HG02588 (cell line): Measurements from ENCODE around the gene WLS.
A peak's percentile ranks its signal among the peaks of the same experiment; 100 is the strongest.
"Not testable (repeated sequence)": the region's sequence is repeated elsewhere in the genome, so short reads cannot be mapped to it uniquely, and the experiment has no call there.

ENCODE experiments used
- ATAC-seq: cut with Tn5 transposase; IDR thresholded peaks from one replicate; pipeline ENCODE4 v1.9.1; 2021; ENCODE audit warnings: mild to moderate bottlenecking, moderate library complexity; ENCODE audit not compliant: unreplicated experiment

The WLS gene

DNA sequence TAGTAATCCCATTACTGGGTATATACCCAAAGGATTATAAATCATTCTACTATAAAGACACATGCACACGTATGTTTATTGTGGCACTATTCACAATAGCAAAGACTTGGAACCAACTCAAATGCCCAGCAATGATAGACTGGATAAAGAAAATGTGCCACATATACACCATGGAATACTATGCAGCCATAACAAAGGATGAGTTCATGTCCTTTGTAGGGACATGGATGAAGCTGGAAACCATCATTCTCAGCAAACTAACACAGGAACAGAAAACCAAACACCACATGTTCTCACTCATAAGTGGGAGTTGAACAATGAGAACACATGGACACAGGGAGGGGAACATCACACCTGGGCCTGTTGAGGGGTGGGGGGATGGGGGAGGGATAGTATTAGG lies 60.5 kb downstream of the WLS start:
- ATAC-seq: not testable (repeated sequence)

DNA sequence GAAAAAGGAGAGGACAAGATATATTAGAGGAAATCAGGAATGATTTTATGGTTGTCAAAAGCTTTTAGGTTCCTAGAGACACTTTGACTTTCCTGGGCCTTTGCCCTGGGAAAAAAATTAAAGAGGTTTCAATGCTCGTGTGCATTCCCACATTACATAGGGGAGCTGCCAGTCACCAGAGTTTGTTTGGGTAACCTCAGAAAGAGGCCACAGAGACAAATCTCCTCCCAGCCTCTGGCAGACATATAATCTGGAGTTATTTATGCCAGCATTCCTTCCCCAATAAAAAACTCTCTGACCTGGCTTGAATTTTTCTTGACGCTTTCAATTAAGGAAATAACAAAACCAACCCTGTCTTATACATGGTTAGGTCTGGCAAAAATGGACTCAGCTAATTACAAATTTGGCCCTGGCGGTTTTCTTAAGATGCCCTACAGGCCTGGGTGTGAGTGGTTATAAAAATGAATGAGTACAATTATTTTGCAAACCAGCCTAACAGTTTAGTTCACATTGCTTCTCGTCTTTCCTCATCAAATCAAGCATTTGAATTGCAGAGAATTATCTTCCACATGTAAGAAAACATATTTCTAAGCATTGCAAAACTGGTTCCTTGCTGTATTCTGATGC lies 63.7 kb downstream of the WLS start:
- ATAC-seq: no peak

DNA sequence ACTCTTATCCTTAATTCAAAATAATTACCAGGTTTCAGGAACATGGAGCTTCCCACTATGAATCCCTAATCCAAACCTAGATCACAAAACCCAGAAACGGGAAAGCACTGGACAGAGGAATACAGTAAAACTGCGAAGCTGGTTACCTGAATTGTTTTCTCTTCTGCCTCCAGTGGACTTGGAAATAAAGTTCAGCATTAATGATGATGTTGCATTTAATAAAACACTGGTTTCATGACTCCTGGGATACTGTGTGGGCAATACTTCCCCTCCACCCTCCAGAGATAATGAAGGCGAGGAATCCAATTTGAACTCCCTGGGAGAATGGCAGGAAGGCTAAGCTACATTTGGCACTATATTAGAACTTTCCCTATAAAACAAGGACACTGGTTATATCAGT lies 65.1 kb downstream of the WLS start:
- no peak for ATAC-seq

DNA sequence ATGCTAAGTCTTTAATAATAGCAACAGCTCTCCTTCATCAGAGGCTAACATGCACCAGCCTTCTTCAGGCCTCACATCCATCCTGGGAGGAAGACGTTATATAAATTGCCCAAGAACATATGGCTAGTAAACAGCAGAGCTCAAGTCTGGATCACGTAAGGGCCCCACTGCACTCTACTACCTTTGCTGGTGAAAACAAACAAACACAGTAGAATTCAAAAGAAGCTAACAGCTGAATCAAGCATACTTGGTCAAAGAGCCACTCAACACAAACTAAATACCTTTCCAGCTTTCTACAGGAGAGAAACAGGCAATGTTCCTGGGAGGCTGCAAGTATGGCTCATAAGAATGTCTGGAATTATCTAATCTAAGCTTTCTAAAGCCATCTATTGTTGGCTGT lies 66.0 kb downstream of the WLS start:
- no peak for ATAC-seq

DNA sequence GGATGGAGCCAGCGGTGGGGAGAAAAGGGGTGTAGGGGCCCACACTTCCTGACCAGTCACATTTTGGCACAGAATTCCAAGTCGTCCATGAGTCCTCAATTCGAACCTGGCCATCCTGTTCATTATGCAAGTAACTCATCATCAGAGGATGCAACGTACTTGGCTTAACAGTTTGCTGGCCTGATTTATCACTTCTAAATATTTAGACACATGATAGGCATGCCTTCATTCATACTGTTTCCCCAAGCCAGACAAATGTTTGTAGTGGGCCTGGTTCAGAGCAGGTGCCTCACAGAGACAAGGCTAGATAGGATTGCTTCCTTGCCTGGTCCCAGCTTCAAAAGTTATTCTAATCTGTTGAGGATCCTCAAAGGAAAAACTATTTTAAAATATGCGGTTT lies 66.7 kb downstream of the WLS start:
- no peak for ATAC-seq

DNA sequence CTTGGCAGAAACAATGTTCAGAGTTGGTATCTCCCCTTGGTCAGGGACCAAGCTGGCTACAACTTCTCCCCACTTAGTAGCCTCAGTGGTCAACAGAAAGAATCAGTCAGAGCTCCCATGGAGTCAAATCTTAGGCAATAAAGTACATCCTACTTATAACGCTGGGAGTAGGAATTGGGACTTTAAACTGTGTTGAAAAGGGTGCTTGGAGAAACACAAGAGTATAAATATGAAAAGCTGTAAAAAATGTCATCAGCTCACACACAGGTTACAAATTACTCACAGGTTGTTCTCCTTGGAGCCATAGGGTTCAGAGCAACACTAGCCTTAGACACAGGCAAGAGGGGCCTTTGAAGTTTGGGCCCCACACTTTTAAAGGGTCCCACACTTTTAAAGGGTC lies 67.4 kb downstream of the WLS start:
- ATAC-seq: no peak

DNA sequence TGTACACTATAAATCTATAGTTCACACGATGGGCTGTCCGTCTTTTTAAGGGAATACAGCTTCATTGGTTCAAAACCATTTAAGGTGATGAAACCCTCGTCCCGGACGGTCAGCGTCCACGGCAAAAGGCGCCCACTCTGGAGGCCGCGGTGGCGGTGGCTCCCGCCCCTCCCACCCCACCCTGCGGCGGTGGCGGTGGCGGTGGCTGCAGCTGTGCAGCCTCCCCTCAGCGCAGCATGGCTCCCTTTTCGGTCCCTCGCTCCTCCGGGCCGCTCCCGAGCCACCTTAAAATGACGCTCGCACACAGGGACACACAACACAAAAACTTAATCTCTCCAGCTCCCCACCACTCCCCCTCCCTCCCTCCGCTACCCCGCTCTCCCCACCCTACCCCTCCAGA lies 69.1 kb downstream of the WLS start:
- ATAC-seq: no peak

DNA sequence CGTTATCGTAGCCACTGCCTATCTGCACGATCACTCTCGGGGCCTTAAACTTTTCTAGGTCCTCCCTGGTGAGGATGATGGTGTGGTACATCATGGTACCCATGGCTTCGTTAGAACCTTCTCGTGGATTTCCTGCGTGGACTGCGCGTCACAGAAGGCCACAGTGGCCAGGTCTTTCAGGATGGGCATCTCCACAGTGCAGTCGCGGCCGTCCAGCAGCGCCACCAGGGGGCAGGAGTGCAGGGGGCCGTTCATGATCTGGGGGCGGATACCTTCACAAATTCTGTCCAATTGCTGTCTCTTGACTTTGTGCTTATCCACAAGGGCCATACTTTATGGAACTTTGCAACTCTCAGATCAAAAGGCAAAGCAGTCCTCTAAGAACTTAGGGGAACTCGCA lies 69.6 kb downstream of the WLS start:
- ATAC-seq: no peak

DNA sequence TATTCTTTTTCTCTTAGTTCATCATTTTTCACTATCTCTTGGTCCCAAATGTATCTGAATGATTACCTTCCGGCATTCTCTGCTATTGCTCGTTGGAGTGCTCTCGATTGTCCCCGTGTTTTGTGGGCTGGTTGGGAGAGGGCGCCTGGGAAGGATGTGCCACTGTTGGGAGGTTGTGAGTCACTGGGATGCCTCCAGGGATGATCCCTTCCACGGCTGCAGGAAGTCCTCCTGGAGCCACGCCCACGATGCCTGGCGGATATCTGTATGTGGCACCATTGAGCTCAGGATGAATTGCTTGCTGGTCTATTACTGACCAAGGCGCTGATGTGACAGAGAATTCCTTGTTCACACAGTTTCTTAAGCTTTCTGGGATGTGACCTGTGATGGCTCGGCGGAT lies 70.7 kb downstream of the WLS start:
- not testable (repeated sequence) for ATAC-seq

DNA sequence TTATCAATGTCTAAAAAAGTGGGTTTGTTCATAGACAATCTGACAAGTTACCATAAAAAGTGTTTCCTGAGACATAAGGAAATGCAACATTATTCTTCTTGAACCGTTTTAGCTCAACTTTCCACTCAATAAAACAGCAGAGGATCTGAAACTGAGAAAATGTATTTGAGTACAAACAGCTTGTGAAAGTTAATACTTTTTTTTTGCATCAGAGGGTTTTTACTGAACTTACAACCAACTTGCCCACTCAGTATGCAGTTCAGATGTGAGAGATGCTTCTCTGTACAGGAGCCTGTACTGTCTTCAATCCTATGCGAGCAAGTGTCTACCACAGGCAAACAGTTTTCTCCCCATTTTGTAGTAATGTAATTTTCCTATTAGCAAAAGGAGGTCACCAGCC lies 71.4 kb downstream of the WLS start:
- peak; percentile 95 for ATAC-seq

DNA sequence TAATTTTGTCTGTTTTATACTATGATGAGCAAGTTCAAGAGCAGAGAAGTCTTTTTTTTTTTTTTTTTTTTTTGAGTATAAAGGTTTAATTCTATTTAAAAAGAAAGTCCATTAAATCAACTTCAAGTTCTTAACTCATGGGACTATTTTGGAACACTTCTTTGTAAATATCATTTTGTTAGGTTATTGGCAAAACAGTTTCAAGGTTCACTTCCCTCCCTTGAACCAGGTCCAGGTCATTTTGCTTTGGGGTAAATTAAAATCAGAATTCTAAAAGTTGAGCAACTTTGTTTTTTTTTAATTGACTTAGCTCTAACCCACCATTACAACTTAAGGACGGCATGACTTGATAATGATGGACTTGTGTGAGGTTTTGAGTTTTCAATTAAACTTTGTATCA lies 72.3 kb downstream of the WLS start:
- no peak for ATAC-seq

DNA sequence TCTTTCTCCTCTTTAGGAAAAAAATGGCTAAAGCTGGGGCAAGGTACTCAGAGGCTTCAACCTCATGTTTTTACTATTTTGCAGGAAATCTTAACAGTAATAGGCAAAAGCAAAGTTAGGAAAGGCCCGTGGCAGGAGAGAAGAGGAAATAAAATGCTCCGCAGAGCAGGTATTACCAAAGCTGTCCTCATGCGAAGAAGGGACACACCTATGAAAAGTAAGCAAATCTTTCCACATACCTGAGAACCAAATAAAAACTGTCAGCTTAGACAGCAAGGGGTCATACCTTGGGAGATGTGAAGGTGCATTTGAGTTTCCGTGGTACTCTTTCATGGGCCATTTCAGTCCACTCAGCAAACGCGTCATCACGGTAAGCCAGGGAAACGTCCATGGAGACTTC lies 73.5 kb downstream of the WLS start:
- ATAC-seq: no peak

DNA sequence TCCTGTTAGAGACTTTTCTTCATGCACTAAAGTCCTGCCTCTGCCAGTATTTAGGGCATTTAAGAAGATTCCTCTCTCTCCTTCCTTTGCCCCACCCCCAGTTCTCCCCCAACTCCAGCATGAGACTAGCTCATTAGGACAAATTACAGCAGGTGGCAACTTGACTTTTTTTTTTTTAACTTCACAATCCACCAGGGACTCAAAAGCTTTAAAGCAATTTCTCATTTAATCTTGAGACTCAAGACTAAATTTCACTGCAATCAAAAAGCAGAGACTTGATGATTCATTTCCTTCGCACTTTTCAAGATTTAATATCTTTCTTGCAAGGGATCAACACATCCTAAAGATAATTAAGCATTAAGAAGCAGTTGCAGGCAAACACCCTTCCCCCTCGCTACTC lies 74.9 kb downstream of the WLS start:
- no peak for ATAC-seq

DNA sequence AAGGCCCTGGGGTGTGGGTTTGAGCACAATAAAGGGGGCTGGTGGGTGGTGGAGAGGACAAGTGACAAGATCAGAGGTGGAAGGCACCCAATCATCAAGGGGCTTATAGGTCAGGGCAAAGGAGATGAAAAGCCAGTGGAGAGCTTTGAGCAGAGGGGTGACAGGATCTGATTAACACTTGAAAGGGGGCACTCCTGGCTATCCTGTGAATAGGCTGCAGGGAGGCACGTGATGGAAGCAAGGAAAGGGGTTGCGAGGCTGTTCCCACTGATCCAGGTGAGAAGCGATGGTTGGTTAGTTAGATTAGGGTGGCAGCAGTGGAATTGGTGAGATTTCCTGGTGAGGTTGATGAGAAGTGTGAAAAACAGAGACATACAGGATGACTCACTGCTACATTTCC lies 80.6 kb downstream of the WLS start:
- ATAC-seq: no peak

DNA sequence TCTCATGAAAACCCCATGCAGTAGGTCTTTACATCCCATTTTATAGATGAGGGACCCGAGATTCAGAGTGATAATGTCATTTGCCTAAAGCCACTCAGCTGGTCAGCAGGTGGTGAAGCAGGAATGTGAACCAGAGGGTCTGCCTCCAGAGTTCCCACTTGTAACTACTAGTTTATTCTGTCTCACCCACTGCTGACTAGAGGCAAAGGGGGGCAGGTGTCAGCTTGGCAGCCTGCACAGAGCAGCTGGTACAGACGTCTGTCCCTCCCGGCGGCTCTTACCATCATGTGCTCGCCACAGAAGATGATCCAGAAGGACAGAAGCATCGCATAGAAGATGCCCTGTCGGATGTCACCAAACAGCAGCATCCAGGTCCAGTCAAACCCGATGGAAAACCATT lies 82.4 kb downstream of the WLS start:
- ATAC-seq: no peak

DNA sequence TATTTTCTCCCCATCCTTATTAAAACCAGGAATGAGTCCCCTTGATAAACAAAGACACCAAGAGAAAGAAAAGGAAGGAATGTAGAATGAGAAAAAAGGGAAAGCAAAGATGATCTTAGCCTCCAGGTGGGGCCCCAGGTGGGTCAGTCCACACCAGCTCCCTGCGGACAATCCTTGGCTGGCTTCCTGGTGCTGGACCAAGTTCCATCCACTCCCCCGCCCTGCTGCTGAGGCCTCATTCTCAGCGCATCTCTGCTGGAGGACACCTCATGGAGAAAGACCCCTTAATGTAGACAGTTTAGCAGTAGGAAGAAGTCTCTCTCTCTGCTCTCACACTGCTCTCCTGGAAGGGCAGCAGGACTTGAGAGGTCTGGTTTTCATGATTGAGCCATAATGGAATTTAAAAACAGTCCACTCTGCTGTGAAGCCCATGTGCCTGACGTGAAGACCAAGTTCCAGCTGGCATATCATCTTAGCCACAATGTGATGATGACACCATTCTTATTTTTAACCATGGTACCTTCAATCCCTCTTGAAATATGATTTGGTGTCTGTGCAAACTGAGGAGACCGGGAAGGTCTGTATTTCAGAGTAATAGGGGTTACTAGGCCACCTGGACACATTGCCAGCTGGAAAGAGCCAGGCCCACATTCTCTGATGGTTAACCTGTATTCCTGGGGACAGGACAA lies 83.1 kb downstream of the WLS start:
- ATAC-seq: no peak

DNA sequence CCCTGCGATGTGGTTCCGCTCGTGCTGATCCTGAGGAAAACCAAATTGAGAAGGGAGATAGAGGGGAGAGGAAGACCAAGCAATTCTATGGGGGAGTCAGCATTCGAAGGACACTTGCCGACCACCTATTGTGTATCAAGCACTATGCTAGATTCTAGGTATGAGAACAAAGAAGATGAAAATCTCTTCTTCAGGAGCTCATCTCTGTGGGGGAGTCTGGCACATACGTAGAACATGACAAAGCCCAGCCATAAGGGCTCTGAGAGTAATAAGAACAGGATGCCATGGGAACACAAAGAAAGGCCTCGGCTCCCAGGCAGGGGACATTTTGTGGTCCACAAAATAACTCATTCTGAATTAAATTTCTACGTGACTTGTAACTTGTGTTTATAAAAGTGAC lies 83.7 kb downstream of the WLS start:
- no peak for ATAC-seq

DNA sequence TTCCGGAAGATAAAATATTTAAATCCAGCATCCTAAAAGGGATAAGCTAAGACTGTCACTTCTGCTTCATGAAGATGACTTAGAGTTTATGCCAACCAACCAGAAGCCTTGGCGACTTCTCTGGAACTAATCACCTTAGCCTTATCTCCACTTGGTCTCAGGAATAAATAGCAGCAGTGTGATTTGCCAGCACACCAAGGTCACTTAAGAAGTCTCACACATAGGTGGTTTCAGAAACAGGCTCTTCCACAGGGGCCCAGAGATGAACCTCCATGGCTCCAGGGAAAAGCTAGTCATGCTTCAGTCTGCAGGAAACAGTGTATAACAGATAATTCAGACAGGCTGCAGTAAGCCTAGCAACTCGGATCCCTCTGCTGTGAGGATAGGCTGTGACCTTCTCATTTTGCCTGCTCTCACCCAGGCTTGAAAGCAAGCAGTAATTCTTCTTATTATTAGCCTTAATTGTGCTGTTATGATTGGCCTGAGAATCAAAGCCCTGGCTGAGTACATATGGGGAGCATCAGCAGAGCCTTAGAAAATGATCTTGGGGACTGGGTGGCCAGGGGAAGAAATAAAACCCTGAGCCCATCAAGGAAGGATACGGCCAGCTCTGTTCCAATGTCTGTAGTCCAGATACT lies 84.7 kb downstream of the WLS start:
- no peak for ATAC-seq

DNA sequence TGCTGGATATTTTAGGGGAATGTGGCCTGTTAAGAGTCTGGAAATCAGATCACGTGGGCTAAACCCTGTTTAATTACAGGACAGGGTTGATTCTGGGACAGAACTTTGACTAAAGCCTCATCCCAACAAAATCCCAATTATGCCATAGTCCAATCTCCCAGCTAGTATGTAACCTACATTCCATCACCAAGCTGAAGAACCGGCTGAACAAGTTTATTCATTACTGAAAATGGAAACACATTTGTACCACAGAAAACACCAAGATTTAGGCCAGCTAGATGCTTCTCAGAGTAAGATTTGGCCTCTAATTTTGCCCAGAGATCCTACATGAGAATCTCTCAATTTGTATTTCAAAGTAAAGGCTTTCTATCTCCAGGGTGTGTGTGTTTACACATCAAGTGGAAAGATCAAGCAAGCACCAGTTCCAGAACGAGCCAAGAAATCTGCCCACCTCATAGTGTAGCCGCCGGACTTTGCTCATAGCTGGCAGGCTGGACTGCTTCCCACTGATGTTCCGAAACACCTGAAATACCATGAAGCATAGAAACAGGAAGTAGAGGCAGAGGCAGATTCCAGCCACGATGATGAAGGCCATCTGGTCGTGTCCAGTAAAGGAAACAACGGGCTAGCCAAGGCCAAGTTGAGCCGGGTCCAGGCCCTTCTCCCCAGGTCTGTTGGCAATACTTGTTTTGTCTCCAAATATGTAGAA lies 86.8 kb downstream of the WLS start:
- ATAC-seq: no peak

DNA sequence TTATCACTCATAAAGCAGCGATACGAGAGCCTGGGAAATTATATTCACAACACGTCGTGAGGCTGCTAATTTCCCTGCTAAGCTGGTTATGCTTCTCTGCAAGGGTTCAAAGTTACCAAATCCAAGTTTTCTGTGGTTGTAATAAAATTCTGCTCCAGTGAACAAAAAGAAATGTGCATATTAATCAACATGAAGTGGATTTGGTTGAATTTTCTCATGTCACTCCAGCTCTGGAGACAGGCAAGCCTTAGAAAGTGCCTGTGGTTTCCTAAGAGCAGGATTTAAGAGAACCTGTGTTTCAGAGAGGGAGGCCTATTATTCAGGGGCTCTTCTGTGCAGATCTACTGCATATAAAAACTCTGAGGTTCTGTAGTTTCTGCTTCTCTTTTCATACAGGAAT lies 87.5 kb downstream of the WLS start:
- no peak for ATAC-seq

DNA sequence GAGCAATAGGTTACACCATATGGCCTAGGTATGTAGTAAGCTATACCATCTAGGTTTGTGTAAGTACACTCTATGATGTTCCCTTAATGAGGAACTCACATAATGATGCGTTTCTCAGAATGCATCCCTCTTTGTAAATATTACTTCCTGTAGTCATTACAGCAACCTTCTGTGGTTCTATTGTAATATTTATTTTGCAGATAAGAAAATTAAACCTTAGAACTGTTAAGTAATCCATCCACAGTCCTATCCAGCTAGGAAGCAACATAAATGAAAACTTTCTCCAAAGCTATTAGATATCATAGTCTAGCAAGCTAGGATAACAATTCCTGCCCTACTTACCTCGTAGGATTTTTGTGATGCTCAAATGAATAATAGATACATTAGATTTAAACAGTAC lies 88.7 kb downstream of the WLS start:
- ATAC-seq: no peak

DNA sequence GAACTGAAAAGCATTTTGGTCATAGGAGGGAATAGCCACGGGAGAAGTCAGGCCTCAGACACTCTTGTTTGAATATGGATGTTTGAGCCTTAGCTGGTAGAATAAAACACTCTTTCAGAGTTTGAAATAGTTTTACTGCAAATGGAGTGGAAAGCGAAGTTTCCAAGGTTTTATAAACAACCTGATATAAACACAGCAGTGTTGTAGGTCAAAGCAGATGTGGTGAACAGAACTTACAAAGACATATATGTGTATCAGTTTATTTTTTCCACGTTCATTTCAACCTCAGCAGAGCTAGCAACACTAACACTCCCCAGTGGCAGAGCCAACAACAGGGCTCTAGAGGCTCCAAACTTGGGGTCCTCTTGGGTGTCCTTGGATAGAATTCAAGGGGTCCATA lies 89.9 kb downstream of the WLS start:
- no peak for ATAC-seq
